Measurements from ENCODE around the gene RGS13.

GRCh38 chr1:192635041-192635440, 906 bp upstream of the RGS13 start:
- TF ChIP-seq CTCF (conservative IDR thresholded peaks at IDR 0.05) (no peak), ZFX (IDR thresholded peaks at IDR 0.05) (no peak)
